ENCODE measurements around the gene MEPCE.

The MEPCE gene

DNA sequence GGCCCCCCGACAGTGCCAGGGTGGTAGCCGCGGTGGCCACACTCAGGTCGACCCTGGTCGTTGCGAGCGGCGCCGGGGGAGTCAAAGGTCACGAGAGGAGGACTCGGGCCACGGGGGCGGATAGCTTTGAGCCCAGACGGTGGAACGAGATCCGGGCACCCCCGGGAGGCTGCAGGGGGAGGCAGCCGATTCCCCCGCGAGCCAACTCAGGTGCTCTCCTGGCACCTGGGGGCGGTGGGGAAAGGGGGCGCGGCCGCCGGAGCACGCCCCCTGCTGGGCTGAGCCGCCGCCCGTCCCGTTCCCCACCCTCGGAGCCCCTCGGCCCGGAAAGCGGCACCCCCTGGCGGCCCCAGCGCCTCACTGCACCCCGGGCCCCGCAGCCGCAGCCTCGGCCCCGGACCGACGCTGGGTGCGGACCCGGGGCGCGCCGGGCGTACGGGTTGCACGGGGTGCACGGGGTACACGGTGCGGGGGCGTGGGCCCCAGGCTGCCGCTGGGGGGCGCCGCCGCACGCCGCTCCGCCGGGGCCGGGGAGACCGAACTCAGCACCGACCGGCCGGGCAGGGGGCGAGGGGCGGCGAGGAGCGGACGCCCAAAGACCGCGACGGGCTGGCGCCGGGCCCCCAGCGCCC is 53.6 kb downstream of the MEPCE start:
- peak; percentile 78 to 80 for DNase-seq (ENCODE audit: low read depth in 2 of 2)

All from activated CD4-positive, alpha-beta T cell treated with anti-CD3 and anti-CD28 coated beads for 24 hours (primary cell).